SH-SY5Y (cell line): ENCODE measurements around the gene NPBWR2.

Source experiments
- GATA2 ChIP-seq: IDR thresholded peaks from 2 replicates; pipeline ENCODE4 v1.6.1; 2011; ENCODE audit warnings: mild to moderate bottlenecking, low read depth, low read length
- GATA3 ChIP-seq: IDR thresholded peaks from 2 replicates; pipeline ENCODE4 v1.6.1; 2011; ENCODE audit warnings: low read depth, mild to moderate bottlenecking, low read length, moderate library complexity

GRCh38 chr20:64156136-64156885 lies 48.9 kb upstream of the NPBWR2 start:
- no peak for TF ChIP-seq GATA2
- TF ChIP-seq GATA3, result no peak
